ENCODE results near the gene CNTN1.

- TF ChIP-seq CTCF (IDR thresholded peaks at IDR 0.05; ENCODE audit: poor library complexity, severe bottlenecking), result no peak
- TF ChIP-seq POLR2AphosphoS5 (IDR thresholded peaks at IDR 0.05), result no peak
- TF ChIP-seq TAF1 (IDR thresholded peaks at IDR 0.05; ENCODE audit: low read depth), result no peak
Observed at GRCh38 chr12:41039461-41039860, 347.2 kb downstream of the CNTN1 start.

Measured in neural cell (in vitro differentiated cells).